B cell (primary cell): Measurements from ENCODE around the gene APBA2.

Experiments
- EZH2 ChIP-seq: IDR thresholded peaks from 2 replicates; pipeline ENCODE4 v1.6.1; 2012; ENCODE audit warnings: borderline replicate concordance, low read depth, mild to moderate bottlenecking, moderate library complexity, low read length; ENCODE audit not compliant: insufficient read depth, poor library complexity, severe bottlenecking
- TF ChIP-seq, protein P1 (sequence below): fragments of 200-600 bp; IDR thresholded peaks from one replicate; pipeline ENCODE4 v1.8.0; 2022; ENCODE audit warnings: antibody characterized with exemption, mild to moderate bottlenecking

DNA sequence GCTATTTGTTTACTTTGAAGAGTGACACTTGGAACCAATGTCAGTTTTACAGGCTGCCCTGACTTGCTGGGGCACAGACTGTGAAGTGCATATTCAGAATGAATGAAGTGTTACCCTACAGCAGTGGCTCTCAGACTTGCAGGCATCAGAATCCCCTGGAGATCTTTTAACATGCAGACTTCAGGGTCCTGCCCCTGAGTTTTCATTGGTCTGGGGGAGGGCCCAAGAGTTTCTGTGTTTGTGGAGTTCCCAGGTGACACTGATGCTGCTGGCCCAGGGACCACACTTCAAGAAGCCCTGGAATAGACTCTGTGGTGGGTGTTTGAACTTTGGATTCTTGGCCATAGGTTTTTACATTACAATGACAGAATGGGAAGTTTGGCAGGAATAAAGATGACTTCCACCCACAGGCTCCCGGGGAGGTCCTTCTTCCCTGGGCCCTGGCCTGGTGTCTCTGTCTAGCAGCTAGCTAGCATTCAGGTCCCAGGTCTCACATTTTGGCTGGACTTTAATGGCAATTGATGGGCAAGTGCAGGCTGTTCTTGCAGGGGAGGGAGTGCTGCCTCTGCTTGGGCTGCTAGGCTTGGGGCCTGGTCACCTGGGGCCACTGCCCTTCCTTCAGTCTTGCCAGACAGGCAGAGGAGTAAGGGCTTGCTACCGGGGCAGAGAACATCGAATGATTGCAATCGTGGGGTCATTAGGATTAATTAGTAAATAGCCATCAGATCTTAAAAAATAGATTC lies 149.0 kb downstream of the APBA2 start:
- TF ChIP-seq, protein P1, sequence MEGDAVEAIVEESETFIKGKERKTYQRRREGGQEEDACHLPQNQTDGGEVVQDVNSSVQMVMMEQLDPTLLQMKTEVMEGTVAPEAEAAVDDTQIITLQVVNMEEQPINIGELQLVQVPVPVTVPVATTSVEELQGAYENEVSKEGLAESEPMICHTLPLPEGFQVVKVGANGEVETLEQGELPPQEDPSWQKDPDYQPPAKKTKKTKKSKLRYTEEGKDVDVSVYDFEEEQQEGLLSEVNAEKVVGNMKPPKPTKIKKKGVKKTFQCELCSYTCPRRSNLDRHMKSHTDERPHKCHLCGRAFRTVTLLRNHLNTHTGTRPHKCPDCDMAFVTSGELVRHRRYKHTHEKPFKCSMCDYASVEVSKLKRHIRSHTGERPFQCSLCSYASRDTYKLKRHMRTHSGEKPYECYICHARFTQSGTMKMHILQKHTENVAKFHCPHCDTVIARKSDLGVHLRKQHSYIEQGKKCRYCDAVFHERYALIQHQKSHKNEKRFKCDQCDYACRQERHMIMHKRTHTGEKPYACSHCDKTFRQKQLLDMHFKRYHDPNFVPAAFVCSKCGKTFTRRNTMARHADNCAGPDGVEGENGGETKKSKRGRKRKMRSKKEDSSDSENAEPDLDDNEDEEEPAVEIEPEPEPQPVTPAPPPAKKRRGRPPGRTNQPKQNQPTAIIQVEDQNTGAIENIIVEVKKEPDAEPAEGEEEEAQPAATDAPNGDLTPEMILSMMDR = no peak
- TF ChIP-seq EZH2 = no peak
